GM12878 (cell line): ENCODE data around the gene BAG5. TPM values are rescaled to one million over a fixed set of nuclear protein-coding genes. Genes with fewer than 3 reads are reported as not detected.
A peak's percentile ranks its signal among the peaks of the same experiment; 100 is the strongest.

Experiments used
- ATAC-seq: fragments of 200-7000 bp; cut with Tn5 transposase; 3 replicates; pipeline ENCODE4 v1.9.1; 2020; ENCODE audit warnings: mild to moderate bottlenecking, moderate library complexity
- BruUV-seq: library from RNA; stranded (reverse); fragments of 400-500 nt; replicated peaks from 2 replicates; lab custom pipeline; 2021; lab: Mats Ljungman, UMichigan
- CTCF ChIA-PET: fragments of 300-600 bp; sonication (Branson Sonifier 250); formaldehyde crosslinking; extraction: SDS; loops from one replicate; lab custom pipeline; 2021; ENCODE audit warnings: inconsistent platforms; lab: Yijun Ruan, JAX
- POLR2A ChIA-PET: fragments of 350-600 bp; formaldehyde crosslinking; extraction: SDS; loops from one replicate; lab custom pipeline; 2021; ENCODE audit warnings: inconsistent platforms; lab: Charles Lee
- RAD21 ChIA-PET: fragments of 300-600 bp; sonication (Branson Sonifier 250); formaldehyde crosslinking; loops from one replicate; lab custom pipeline; 2023; ENCODE audit warnings: antibody characterized with exemption; ENCODE audit not compliant: unreplicated experiment; lab: Charles Lee
- SMC1A ChIA-PET: fragments of 300-600 bp; sonication (Branson Sonifier 250); formaldehyde crosslinking; loops from one replicate; lab custom pipeline; 2023; ENCODE audit not compliant: unreplicated experiment, uncharacterized antibody; lab: Charles Lee
- DNase-seq: peaks from one replicate; pipeline ENCODE4 v3.0.0-alpha.2; 2011; ENCODE audit warnings: low read depth, low spot score
- FAIRE-seq: peaks from 3 replicates; lab custom pipeline; 2011; peaks lifted over from hg19 to GRCh38; lab: Jason Lieb, UNC
- H2AFZ ChIP-seq: 2 replicates; pipeline ENCODE4 v1.6.0; 2011; ENCODE audit warnings: low read depth, low read length, control low read depth; ENCODE audit not compliant: control insufficient read depth
- H3K27ac ChIP-seq: 2 replicates; pipeline ENCODE4 v1.5.1; 2011; ENCODE audit warnings: control low read depth; ENCODE audit not compliant: control insufficient read depth, insufficient read depth
- H3K27me3 ChIP-seq, 2 experiments: replicated peaks in 1 of 2; 2 replicates each; pipeline versions ENCODE4 v1.6.0 to v1.6.1; 2011; ENCODE audit warnings: low read length in 1 of 2; ENCODE audit not compliant: control insufficient read depth in 2 of 2, insufficient read depth in 2 of 2
- H3K36me3 ChIP-seq, 2 experiments: 2 replicates each; pipeline ENCODE4 v1.5.1; 2011; ENCODE audit warnings: low read length in 1 of 2; ENCODE audit not compliant: control insufficient read depth in 2 of 2, insufficient read depth in 2 of 2
- H3K4me1 ChIP-seq: 2 replicates; pipeline ENCODE4 v1.6.1; 2011; ENCODE audit warnings: mild to moderate bottlenecking, low read length, moderate library complexity, mixed read lengths; ENCODE audit not compliant: control insufficient read depth, insufficient read depth
- H3K4me2 ChIP-seq: 2 replicates; pipeline ENCODE4 v1.6.0; 2011; ENCODE audit warnings: control low read depth; ENCODE audit not compliant: control insufficient read depth, insufficient read depth
- H3K4me3 ChIP-seq: fragments of 200-600 bp; sonication (generic); 2 replicates; pipeline ENCODE4 v1.5.1; 2016
- H3K79me2 ChIP-seq: 2 replicates; pipeline ENCODE4 v1.6.0; 2011; ENCODE audit warnings: low read length; ENCODE audit not compliant: control insufficient read depth, insufficient read depth
- H3K9ac ChIP-seq: 2 replicates; pipeline ENCODE4 v1.8.0; 2011; ENCODE audit warnings: low read length, control low read depth, mixed read lengths; ENCODE audit not compliant: control insufficient read depth, insufficient read depth
- H3K9me3 ChIP-seq: replicated peaks from 3 replicates; pipeline ENCODE4 v1.5.1; 2011; ENCODE audit warnings: mild to moderate bottlenecking, low read length; ENCODE audit not compliant: control insufficient read depth, insufficient read depth
- H4K20me1 ChIP-seq: 2 replicates; pipeline ENCODE4 v1.6.0; 2011; ENCODE audit not compliant: control insufficient read depth, insufficient read depth
- ATF3 ChIP-seq: IDR thresholded peaks from 2 replicates; pipeline ENCODE4 v1.6.1; 2011; ENCODE audit warnings: low read depth, mild to moderate bottlenecking, low read length, moderate library complexity, borderline replicate concordance; ENCODE audit errors: extremely low read depth
- BCL3 ChIP-seq: IDR thresholded peaks from 2 replicates; pipeline ENCODE4 v1.6.1; 2011; ENCODE audit warnings: borderline replicate concordance, low read depth, mild to moderate bottlenecking, moderate library complexity, low read length; ENCODE audit not compliant: insufficient read depth, poor library complexity, severe bottlenecking
- BHLHE40 ChIP-seq, 2 experiments: fragments of 450-650 bp in 1 of 2; IDR thresholded peaks; 2 replicates each; pipeline ENCODE4 v1.6.1; 2011 to 2017; ENCODE audit warnings: low read depth in 2 of 2, borderline replicate concordance in 1 of 2, improper control_type of control experiment in 1 of 2, low read length in 1 of 2, mild to moderate bottlenecking in 1 of 2
- E2F8 ChIP-seq: fragments of 450-650 bp; IDR thresholded peaks from 2 replicates; pipeline ENCODE4 v1.6.1; 2018; ENCODE audit warnings: mild to moderate bottlenecking, low read depth, moderate library complexity; ENCODE audit not compliant: partially characterized antibody
- EP300 ChIP-seq, 2 experiments: fragments of 150-350 bp in 1 of 2; IDR thresholded peaks; 2 replicates each; pipeline ENCODE4 v1.6.1; 2011 to 2012; ENCODE audit warnings: low read depth in 2 of 2, low read length in 2 of 2, borderline replicate concordance in 1 of 2, improper control_type of control experiment in 1 of 2, inconsistent platforms in 1 of 2; ENCODE audit not compliant: control insufficient read depth in 1 of 2
- PKNOX1 ChIP-seq: fragments of 450-650 bp; IDR thresholded peaks from 2 replicates; pipeline ENCODE4 v1.6.1; 2016; ENCODE audit warnings: mild to moderate bottlenecking
- RBBP5 ChIP-seq: fragments of 200-600 bp; sonication (generic); conservative IDR thresholded peaks from 2 replicates; pipeline ENCODE4 v1.6.1; 2016
- SIX5 ChIP-seq: IDR thresholded peaks from 2 replicates; pipeline ENCODE4 v1.6.1; 2011; ENCODE audit warnings: mild to moderate bottlenecking, low read depth, low read length, moderate library complexity; ENCODE audit not compliant: severe bottlenecking
- TCF12 ChIP-seq: IDR thresholded peaks from 2 replicates; pipeline ENCODE4 v1.6.1; 2011; ENCODE audit warnings: low read depth, mild to moderate bottlenecking, low read length
- ZNF207 ChIP-seq: fragments of 450-650 bp; IDR thresholded peaks from 2 replicates; pipeline ENCODE4 v1.6.1; 2014; ENCODE audit warnings: antibody characterized with exemption, mild to moderate bottlenecking, borderline replicate concordance
- ZNF384 ChIP-seq: IDR thresholded peaks from 2 replicates; pipeline ENCODE4 v1.6.1; 2012; ENCODE audit warnings: low read depth, mild to moderate bottlenecking, low read length, improper control_type of control experiment, borderline replicate concordance
- ZNF687 ChIP-seq: fragments of 450-650 bp; IDR thresholded peaks from 2 replicates; pipeline ENCODE4 v1.6.1; 2017; ENCODE audit warnings: mild to moderate bottlenecking, moderate library complexity
- WGBS: methylation state at CpG from one replicate; pipeline ENCODE4 v1.1.6; 2016; ENCODE audit warnings: low lambda C conversion rate; ENCODE audit not compliant: insufficient replicate concordance, insufficient coverage; ENCODE audit errors: missing lambda C conversion rate; 5-methylcytosine and 5-hydroxymethylcytosine counted together
- in situ Hi-C: fragments of 300-500 bp; cut with MboI; formaldehyde crosslinking; loops from 9 replicates; pipeline ENCODE4 v1.14.3; 2018; ENCODE audit warnings: mixed read lengths
- intact Hi-C: fragments of 100-400 bp; cut with micrococcal nuclease; formaldehyde crosslinking; loops from one replicate; pipeline ENCODE4 v1.14.2; 2022; ENCODE audit not compliant: unreplicated experiment
- polyA plus RNA-seq, 11 experiments: library from polyadenylated mRNA; depleted of rRNA in 4 of 11; unstranded in 6 of 11; stranded (reverse) in 5 of 11; fragments of >200 nt; fragmentation: Nextera tagmentation in 4 of 11; fragmentation: Illumina TruSeq in 1 of 11; extraction: Ambion mirVana in 4 of 11; extraction: Trizol in 1 of 11; gene quantifications; 1 replicate in 1 of 11; 2 replicates in 10 of 11; pipeline versions ENCODE4 v1.2.1 to v1.2.3, GENCODE V29; 2011 to 2016; ENCODE audit warnings: inconsistent platforms in 2 of 11, missing spikeins in 2 of 11, low read depth in 1 of 11
- total RNA-seq, 4 experiments: library from RNA; depleted of rRNA in 3 of 4; stranded (reverse); fragments of >200 nt in 3 of 4; fragmentation: Illumina TruSeq in 1 of 4; extraction: Trizol in 1 of 4; gene quantifications; 2 replicates each; pipeline versions ENCODE4 v1.2.1 to v1.2.3, GENCODE V29; 2013 to 2021

BAG5 gene
- total and polyA plus RNA-seq, 10 of the 15 experiments (the other 5 are each of a cell fraction or from before 2014, with no cell fraction given) = 9.9 to 30.5 (median 20.1) TPM

GRCh38 chr14:103594265-103594664 is 31.8 kb upstream of the BAG5 start:
- SMC1A ChIA-PET = interaction anchor here (1.0 kb wide), 1 partner anchor 86 kb away, joined by 4 read pairs; no protein-coding TSS in a partner anchor
- Histone ChIP-seq H2AFZ (no peak overlapping the region), H3K36me3 (0 out of 4 replicates have a peak, but pooled peaks cover 0 to 3% of the 10 kb centered on the region in 2 experiments), H3K4me1 (peaks cover 12% of the 10 kb centered on the region), H4K20me1 (no peaks in the 10 kb centered on the region), H3K4me3 (no peak overlapping the region), H3K27ac (no peak overlapping the region), H3K9me3 (no peaks in the 10 kb centered on the region), H3K4me2 (peak overlapping the region; percentile 57), H3K27me3 (no peaks in the 10 kb centered on the region), H3K9ac (no peak overlapping the region), H3K79me2 (no peaks in the 10 kb centered on the region)
- intact Hi-C loops (no loop called here), in situ Hi-C loops (no loop called here)
- ATAC-seq (no peak), FAIRE-seq (no peak), DNase-seq (no peak)
- RAD21 ChIA-PET = interaction anchor here (0.9 kb wide), 1 partner anchor 41 kb away, joined by 3 read pairs; no protein-coding TSS in a partner anchor
- CTCF ChIA-PET = interaction anchor here (0.6 to 1.4 kb wide), 3 partner anchors 13 to 1083 kb away, joined by 3 read pairs; no protein-coding TSS in a partner anchor
- 72% methylated on average over 11 of the region's 11 CpGs for WGBS
- BruUV-seq = no TSS peak
- POLR2A ChIA-PET = interaction anchor here (0.5 to 0.7 kb wide), 2 partner anchors 32 to 1404 kb away, joined by 4 read pairs; no protein-coding TSS in a partner anchor
- no peak for TF ChIP-seq E2F8
- TF ChIP-seq RBBP5 = no peak
- TF ChIP-seq PKNOX1 = no peak
- no peak for TF ChIP-seq EP300 (IDR thresholded peaks at IDR 0.05; ENCODE audit: borderline replicate concordance in 1 of 2, control insufficient read depth in 1 of 2, low read depth in 2 of 2, low read length in 2 of 2)
- TF ChIP-seq BCL3 = no peak
- TF ChIP-seq BHLHE40 (IDR thresholded peaks at IDR 0.05; ENCODE audit: borderline replicate concordance in 1 of 2, low read depth in 2 of 2, low read length in 1 of 2) = no peak
- TF ChIP-seq SIX5 = no peak
- TF ChIP-seq TCF12 = no peak
- no peak for TF ChIP-seq ZNF207
- TF ChIP-seq ZNF384 = no peak
- TF ChIP-seq ATF3 = no peak
- TF ChIP-seq ZNF687 = no peak
